DND-41 (cell line): ENCODE results near the gene TOP3B.

Experiments
- ATAC-seq: fragments of 200-7000 bp; cut with Tn5 transposase; 3 replicates; pipeline ENCODE4 v1.9.1; 2021; ENCODE audit warnings: low read depth; ENCODE audit not compliant: insufficient read depth
- DNase-seq: peaks from one replicate; pipeline ENCODE4 v3.0.0-alpha.2; 2020
- H2AFZ ChIP-seq: 2 replicates; pipeline ENCODE4 v1.6.0; 2012; ENCODE audit warnings: low read depth, low read length
- H3K27ac ChIP-seq: 2 replicates; pipeline ENCODE4 v1.5.1; 2012; ENCODE audit warnings: low read length, inconsistent platforms
- H3K27me3 ChIP-seq: fragments of 200-600 bp; sonication (generic); 2 replicates; pipeline ENCODE4 v1.6.0; 2012; ENCODE audit warnings: low read length, mild to moderate bottlenecking, inconsistent platforms; ENCODE audit not compliant: insufficient read depth, poor library complexity
- H3K36me3 ChIP-seq: 2 replicates; pipeline ENCODE4 v1.5.1; 2012; ENCODE audit warnings: low read length, inconsistent platforms; ENCODE audit not compliant: insufficient read depth
- H3K4me1 ChIP-seq: 2 replicates; pipeline ENCODE4 v1.5.1; 2012; ENCODE audit warnings: mild to moderate bottlenecking, low read length; ENCODE audit not compliant: insufficient read depth
- H3K4me2 ChIP-seq: 2 replicates; pipeline ENCODE4 v1.6.0; 2012; ENCODE audit warnings: mild to moderate bottlenecking, moderate library complexity, low read length, inconsistent platforms; ENCODE audit not compliant: insufficient read depth
- H3K4me3 ChIP-seq, 2 experiments: fragments of 200-600 bp in 1 of 2; shearing (Covaris generic) in 1 of 2; 2 replicates each; pipeline ENCODE4 v1.5.1; 2012 to 2016; ENCODE audit warnings: inconsistent platforms in 2 of 2, low read length in 2 of 2, mild to moderate bottlenecking in 2 of 2, low read depth in 1 of 2, moderate library complexity in 1 of 2
- H3K79me2 ChIP-seq: 2 replicates; pipeline ENCODE4 v1.6.0; 2012; ENCODE audit warnings: low read length, inconsistent platforms; ENCODE audit not compliant: insufficient read depth
- H3K9ac ChIP-seq: 2 replicates; pipeline ENCODE4 v1.6.0; 2012; ENCODE audit warnings: low read depth, mild to moderate bottlenecking, inconsistent platforms, low read length, moderate library complexity
- H3K9me3 ChIP-seq: 2 replicates; pipeline ENCODE4 v1.5.1; 2012; ENCODE audit warnings: low read length, moderate library complexity, mild to moderate bottlenecking, inconsistent platforms; ENCODE audit not compliant: insufficient read depth, severe bottlenecking
- H4K20me1 ChIP-seq: 2 replicates; pipeline ENCODE4 v1.6.0; 2012; ENCODE audit warnings: low read length; ENCODE audit not compliant: insufficient read depth
- EZH2 ChIP-seq: IDR thresholded peaks from 3 replicates; pipeline ENCODE4 v1.6.1; 2012; ENCODE audit warnings: borderline replicate concordance, low read depth, mild to moderate bottlenecking, moderate library complexity, low read length, inconsistent platforms; ENCODE audit not compliant: severe bottlenecking
- TF ChIP-seq, protein P1 (sequence below): IDR thresholded peaks from 2 replicates; pipeline ENCODE4 v1.5.1; 2012; ENCODE audit warnings: borderline replicate concordance, low read length, moderate library complexity, mild to moderate bottlenecking; ENCODE audit not compliant: poor library complexity, severe bottlenecking; ENCODE audit errors: extremely low read depth

Gene TOP3B

GRCh38 chr22:22003233-22003632, 20.6 kb upstream of the TOP3B start:
- no peak overlapping the region for H2AFZ ChIP-seq
- no peak for ATAC-seq
- peaks cover 17% of the 10 kb centered on the region for H3K27me3 ChIP-seq

DNA sequence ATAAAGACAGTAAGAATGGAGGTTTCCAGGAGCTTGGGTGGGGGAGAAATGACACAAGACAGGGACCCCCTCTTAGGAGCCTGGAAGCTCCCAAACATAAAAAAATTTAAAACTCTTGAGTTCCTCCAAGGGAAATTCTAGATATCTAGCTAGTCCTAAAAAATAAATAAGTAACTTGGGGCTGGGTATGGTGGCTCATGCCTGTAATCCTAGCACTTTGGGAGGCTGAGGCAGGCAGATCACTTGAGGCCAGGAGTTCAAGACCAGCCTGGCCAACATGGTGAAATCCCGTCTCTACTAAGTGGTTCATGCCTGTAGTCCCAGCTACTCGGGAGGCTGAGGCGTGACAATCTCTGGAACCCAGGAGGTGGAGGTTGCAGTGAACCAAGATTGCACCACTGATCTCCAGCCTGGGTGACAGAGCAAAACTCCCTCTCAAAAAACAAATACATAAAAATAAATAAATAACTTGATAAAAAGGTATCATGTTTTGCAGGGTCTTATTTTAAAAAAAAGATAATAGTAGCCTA, 20.0 kb upstream of the TOP3B start:
- H3K4me2 ChIP-seq, result no peak overlapping the region
- H4K20me1 ChIP-seq, result no peaks in the 10 kb centered on the region
- no peaks in the 10 kb centered on the region for H3K79me2 ChIP-seq
- no peak overlapping the region for H3K27ac ChIP-seq
- TF ChIP-seq EZH2, result no peak
- H3K9me3 ChIP-seq, result no peaks in the 10 kb centered on the region
- DNase-seq, result no peak
- H3K4me1 ChIP-seq, result no peaks in the 10 kb centered on the region
- no peak overlapping the region for H3K4me3 ChIP-seq
- no peak overlapping the region for H2AFZ ChIP-seq
- H3K9ac ChIP-seq, result no peak overlapping the region
- peaks cover 17% of the 10 kb centered on the region for H3K27me3 ChIP-seq
- H3K36me3 ChIP-seq, result no peaks in the 10 kb centered on the region
- ATAC-seq, result no peak

More at GRCh38 chr22:22003233-22003632, 20.6 kb upstream of the TOP3B start:
- Histone ChIP-seq H3K9ac (no peak overlapping the region), H3K36me3 (no peaks in the 10 kb centered on the region), H3K9me3 (no peaks in the 10 kb centered on the region), H3K79me2 (no peaks in the 10 kb centered on the region), H3K27ac (no peak overlapping the region), H3K4me1 (no peaks in the 10 kb centered on the region), H4K20me1 (no peaks in the 10 kb centered on the region), H3K4me3 (no peak overlapping the region), H3K4me2 (no peak overlapping the region)
- TF ChIP-seq, protein P1, sequence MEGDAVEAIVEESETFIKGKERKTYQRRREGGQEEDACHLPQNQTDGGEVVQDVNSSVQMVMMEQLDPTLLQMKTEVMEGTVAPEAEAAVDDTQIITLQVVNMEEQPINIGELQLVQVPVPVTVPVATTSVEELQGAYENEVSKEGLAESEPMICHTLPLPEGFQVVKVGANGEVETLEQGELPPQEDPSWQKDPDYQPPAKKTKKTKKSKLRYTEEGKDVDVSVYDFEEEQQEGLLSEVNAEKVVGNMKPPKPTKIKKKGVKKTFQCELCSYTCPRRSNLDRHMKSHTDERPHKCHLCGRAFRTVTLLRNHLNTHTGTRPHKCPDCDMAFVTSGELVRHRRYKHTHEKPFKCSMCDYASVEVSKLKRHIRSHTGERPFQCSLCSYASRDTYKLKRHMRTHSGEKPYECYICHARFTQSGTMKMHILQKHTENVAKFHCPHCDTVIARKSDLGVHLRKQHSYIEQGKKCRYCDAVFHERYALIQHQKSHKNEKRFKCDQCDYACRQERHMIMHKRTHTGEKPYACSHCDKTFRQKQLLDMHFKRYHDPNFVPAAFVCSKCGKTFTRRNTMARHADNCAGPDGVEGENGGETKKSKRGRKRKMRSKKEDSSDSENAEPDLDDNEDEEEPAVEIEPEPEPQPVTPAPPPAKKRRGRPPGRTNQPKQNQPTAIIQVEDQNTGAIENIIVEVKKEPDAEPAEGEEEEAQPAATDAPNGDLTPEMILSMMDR, result no peak
- TF ChIP-seq EZH2, result no peak
- DNase-seq, result no peak

- Histone ChIP-seq H3K36me3 (no peaks in the 10 kb centered on the region), H3K4me3 (no peak overlapping the region), H3K9me3 (no peaks in the 10 kb centered on the region), H3K79me2 (no peaks in the 10 kb centered on the region), H3K27ac (no peak overlapping the region), H4K20me1 (no peaks in the 10 kb centered on the region), H3K4me1 (no peaks in the 10 kb centered on the region), H2AFZ (no peak overlapping the region), H3K9ac (no peak overlapping the region), H3K4me2 (no peak overlapping the region), H3K27me3 (peaks cover 17% of the 10 kb centered on the region)
- DNase-seq (no peak), ATAC-seq (no peak)
- no peak for TF ChIP-seq EZH2
- TF ChIP-seq, protein P1, result no peak
Observed at GRCh38 chr22:22001664-22002525, 19.3 kb upstream of the TOP3B start.

GRCh38 chr22:21998595-21999247, 16.1 kb upstream of the TOP3B start:
- ATAC-seq, result no peak
- H3K9ac ChIP-seq, result no peak overlapping the region
- TF ChIP-seq, protein P1, result no peak
- TF ChIP-seq EZH2, result no peak
- DNase-seq, result no peak
- H3K79me2 ChIP-seq, result no peaks in the 10 kb centered on the region
- H3K27me3 ChIP-seq, result peaks cover 13% of the 10 kb centered on the region
- no peaks in the 10 kb centered on the region for H3K4me1 ChIP-seq
- no peaks in the 10 kb centered on the region for H4K20me1 ChIP-seq
- H3K9me3 ChIP-seq, result no peaks in the 10 kb centered on the region
- no peak overlapping the region for H3K4me2 ChIP-seq
- H3K27ac ChIP-seq, result no peak overlapping the region
- H3K36me3 ChIP-seq, result no peaks in the 10 kb centered on the region
- H3K4me3 ChIP-seq, result no peak overlapping the region
- no peak overlapping the region for H2AFZ ChIP-seq
